Calu3 (cell line): Measurements from ENCODE around the gene WFIKKN1. TPM values are rescaled to one million over a fixed set of nuclear protein-coding genes. Genes with fewer than 3 reads are reported as not detected.
A peak's percentile ranks its signal among the peaks of the same experiment; 100 is the strongest.

ENCODE experiments used
- BruUV-seq: library from RNA; stranded (reverse); fragments of 400-500 nt; replicated peaks from 2 replicates; lab custom pipeline; 2021; lab: Mats Ljungman, UMichigan
- CTCF ChIA-PET: fragments of 300-600 bp; sonication (Branson Sonifier 250); formaldehyde crosslinking; loops from one replicate; lab custom pipeline; 2022; ENCODE audit warnings: antibody characterized with exemption; lab: Charles Lee
- DNase-seq: peaks from one replicate; pipeline ENCODE4 v3.0.0; 2022
- H3K27ac Mint-ChIP-seq: one replicate; pipeline ENCODE4 v1.8.0; 2022; ENCODE audit warnings: mixed read lengths; ENCODE audit not compliant: unreplicated experiment
- H3K27me3 Mint-ChIP-seq: one replicate; pipeline ENCODE4 v1.8.0; 2022; ENCODE audit warnings: mixed read lengths; ENCODE audit not compliant: unreplicated experiment
- H3K36me3 Mint-ChIP-seq: one replicate; pipeline ENCODE4 v1.8.0; 2022; ENCODE audit warnings: mild to moderate bottlenecking, moderate library complexity, mixed read lengths; ENCODE audit not compliant: insufficient read depth, unreplicated experiment
- H3K4me1 Mint-ChIP-seq: one replicate; pipeline ENCODE4 v1.8.0; 2022; ENCODE audit warnings: mild to moderate bottlenecking, low read depth, mixed read lengths; ENCODE audit not compliant: unreplicated experiment
- H3K4me3 Mint-ChIP-seq: one replicate; pipeline ENCODE4 v1.8.0; 2022; ENCODE audit warnings: mild to moderate bottlenecking, low read depth, moderate library complexity, mixed read lengths; ENCODE audit not compliant: unreplicated experiment
- H3K9me3 Mint-ChIP-seq: one replicate; pipeline ENCODE4 v1.8.0; 2022; ENCODE audit warnings: low read depth, mixed read lengths; ENCODE audit not compliant: unreplicated experiment
- intact Hi-C: fragments of 100-400 bp; cut with micrococcal nuclease; formaldehyde crosslinking; loops from one replicate; pipeline ENCODE4 v1.10.0; 2022; ENCODE audit not compliant: unreplicated experiment
- total RNA-seq: library from RNA; stranded (reverse); gene quantifications from 2 replicates; pipeline ENCODE4 v1.2.3, GENCODE V29; 2022
- TF ChIP-seq, protein P1 (sequence below): fragments of 200-600 bp; IDR thresholded peaks from one replicate; pipeline ENCODE4 v1.8.0; 2022; ENCODE audit warnings: antibody characterized with exemption; ENCODE audit not compliant: unreplicated experiment

Gene WFIKKN1
- total RNA-seq, 1 experiment from 2014 or later = 0.90 TPM

DNA sequence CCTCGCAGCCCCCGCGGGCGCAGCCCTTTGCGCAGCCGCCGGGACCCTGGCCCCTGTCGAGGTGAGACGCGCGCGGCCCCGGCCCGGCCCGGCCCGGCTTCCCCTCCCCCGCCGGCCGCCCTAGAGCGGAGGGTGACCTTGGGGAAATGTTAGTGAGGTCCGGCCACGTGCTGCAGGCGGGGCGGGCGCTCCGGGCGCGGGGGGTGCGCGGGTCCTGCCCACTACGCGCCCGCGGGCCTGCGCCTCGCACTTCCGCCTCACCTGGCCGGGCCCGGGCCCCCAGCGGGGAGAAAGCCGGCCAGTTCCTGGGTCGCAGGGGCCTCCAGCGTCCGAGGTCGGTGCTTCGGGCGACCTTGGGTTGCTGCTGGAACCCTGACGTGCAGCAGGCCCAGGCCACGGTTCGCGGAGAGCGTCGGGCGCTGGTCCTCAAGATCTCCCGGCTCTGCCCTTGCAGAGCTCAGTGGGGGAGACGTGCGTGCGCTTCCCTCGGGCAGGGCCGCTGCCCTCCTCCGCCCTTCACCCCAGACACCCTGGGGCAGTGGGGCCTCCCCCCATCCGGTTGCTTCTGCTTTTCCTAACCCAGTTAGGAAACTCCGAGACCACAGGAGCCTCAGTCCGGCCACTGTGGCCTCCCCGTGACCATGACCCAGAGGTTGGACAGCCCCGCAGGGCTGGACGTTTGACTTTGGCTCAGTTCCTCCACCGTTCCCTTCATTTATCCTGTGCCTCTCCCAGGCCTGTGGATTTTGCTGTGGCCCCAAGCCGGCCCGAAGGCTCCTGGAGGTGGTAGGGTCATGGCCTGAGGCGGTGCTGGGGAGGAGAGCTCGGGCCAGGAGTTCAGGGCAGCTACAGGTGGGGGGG, 11.6 kb downstream of the WFIKKN1 start:
- H3K27me3 Mint-ChIP-seq = no peaks in the 10 kb centered on the region
- peak; percentile 69 for DNase-seq
- BruUV-seq = TSS peak; percentile 31
- TF ChIP-seq, protein P1, sequence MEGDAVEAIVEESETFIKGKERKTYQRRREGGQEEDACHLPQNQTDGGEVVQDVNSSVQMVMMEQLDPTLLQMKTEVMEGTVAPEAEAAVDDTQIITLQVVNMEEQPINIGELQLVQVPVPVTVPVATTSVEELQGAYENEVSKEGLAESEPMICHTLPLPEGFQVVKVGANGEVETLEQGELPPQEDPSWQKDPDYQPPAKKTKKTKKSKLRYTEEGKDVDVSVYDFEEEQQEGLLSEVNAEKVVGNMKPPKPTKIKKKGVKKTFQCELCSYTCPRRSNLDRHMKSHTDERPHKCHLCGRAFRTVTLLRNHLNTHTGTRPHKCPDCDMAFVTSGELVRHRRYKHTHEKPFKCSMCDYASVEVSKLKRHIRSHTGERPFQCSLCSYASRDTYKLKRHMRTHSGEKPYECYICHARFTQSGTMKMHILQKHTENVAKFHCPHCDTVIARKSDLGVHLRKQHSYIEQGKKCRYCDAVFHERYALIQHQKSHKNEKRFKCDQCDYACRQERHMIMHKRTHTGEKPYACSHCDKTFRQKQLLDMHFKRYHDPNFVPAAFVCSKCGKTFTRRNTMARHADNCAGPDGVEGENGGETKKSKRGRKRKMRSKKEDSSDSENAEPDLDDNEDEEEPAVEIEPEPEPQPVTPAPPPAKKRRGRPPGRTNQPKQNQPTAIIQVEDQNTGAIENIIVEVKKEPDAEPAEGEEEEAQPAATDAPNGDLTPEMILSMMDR = no peak
- peaks cover 30% of the 10 kb centered on the region for H3K4me1 Mint-ChIP-seq
- intact Hi-C loops = no loop called here
- CTCF ChIA-PET = no interaction called here
- H3K9me3 Mint-ChIP-seq = no peaks in the 10 kb centered on the region
- peak overlapping the region; percentile 76 for H3K4me3 Mint-ChIP-seq
- peaks cover 71% of the 10 kb centered on the region for H3K36me3 Mint-ChIP-seq
- H3K27ac Mint-ChIP-seq = no peak overlapping the region

DNA sequence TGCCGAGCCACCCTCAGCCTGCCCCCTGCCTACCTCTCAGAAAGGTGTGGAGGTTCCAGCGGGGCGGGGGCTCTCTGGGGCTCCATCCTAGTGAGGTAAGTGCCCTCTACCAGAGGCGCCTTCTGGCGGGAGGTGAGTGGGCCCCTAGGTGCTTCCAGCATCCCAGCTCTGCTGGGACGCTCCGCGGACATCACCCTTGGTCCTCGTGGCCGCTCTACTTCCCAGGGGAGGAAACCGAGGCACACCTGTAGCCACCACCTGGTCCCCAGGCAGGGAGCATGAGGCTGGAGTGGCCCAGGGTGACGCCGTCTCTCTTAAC, 12.2 kb downstream of the WFIKKN1 start:
- Mint-ChIP-seq H3K27me3 (no peaks in the 10 kb centered on the region), H3K4me1 (peaks cover 30% of the 10 kb centered on the region), H3K36me3 (peaks cover 69% of the 10 kb centered on the region), H3K4me3 (peak overlapping the region; percentile 76), H3K27ac (no peak overlapping the region), H3K9me3 (no peaks in the 10 kb centered on the region)
- CTCF ChIA-PET = no interaction called here
- no TSS peak for BruUV-seq
- DNase-seq = no peak
- intact Hi-C loops = no loop called here
- TF ChIP-seq, protein P1 = no peak

DNA sequence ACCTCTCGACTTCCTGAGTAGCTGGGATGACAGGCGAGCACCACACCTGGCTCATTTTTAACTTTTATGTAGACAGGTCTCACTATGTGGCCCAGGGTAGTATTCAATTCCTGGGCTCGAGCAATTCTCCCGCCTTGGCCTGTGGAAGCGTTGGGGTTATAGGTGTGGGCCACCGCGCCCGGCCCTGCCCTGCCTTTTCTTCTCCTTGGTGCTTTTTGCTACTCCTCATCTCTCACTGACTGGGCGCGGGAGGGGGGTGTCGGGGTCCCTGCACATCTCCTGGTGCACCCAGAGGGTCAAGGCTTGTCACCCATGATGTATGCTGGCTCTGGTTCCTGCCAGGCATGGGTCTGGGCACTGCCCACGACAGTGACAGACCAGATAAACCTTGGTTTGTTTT, 13.8 kb downstream of the WFIKKN1 start:
- H3K27ac Mint-ChIP-seq = peak overlapping the region; percentile 62

DNA sequence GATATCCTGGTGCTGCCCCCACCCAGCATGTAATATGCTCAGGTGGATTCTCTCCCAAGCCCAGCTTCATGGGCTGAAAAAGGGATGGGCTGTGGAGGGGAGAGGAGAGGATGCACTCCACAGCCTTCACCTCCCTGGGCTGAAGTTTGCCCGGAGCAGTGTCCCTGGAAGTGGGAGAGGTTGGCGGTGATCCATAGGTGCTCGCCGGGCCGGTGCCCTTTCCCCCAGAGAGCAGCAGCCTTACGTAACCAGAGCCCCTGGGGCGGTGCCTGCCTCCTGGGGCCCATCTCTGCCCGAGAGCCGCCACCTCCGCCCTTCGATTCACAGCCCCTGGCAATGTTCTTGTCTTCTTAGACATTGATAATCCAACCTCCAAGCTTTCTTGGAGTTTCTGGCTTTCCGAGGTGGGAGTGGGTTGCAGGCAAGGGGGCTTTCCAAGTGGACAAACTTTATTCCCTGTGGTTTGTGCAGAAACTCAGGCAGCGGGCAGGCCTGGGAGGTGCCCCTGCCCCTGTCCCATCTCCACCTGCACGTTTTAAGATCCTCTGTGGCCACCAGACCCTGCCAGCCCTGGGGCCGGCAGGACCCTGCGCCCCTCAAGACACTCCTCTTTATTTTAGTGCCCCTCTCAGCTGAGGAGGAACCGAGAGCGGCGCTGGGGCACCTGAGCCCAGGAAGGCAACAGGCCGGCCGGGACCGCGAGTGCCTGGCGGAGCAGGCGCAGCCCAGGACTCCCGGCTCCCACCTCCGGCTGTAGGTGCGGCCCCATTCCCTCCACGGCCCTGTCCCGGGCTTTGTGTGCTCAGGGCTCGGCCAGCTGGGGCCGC, 15.3 kb downstream of the WFIKKN1 start:
- intact Hi-C loops = no loop called here
- BruUV-seq = no TSS peak
- TF ChIP-seq, protein P1 = no peak
- H3K4me1 Mint-ChIP-seq = peaks cover 30% of the 10 kb centered on the region
- no peak for DNase-seq
- peaks cover 92% of the 10 kb centered on the region for H3K36me3 Mint-ChIP-seq
- H3K4me3 Mint-ChIP-seq = peak overlapping the region; percentile 77
- H3K27me3 Mint-ChIP-seq = no peaks in the 10 kb centered on the region
- no peak overlapping the region for H3K27ac Mint-ChIP-seq
- CTCF ChIA-PET = no interaction called here
- no peaks in the 10 kb centered on the region for H3K9me3 Mint-ChIP-seq

More for the DNA sequence above, 13.8 kb downstream of the WFIKKN1 start:
- no peak for DNase-seq
- Mint-ChIP-seq H3K9me3 (no peaks in the 10 kb centered on the region), H3K4me1 (peaks cover 30% of the 10 kb centered on the region), H3K4me3 (peak overlapping the region; percentile 76), H3K27me3 (no peaks in the 10 kb centered on the region), H3K36me3 (peaks cover 83% of the 10 kb centered on the region)
- CTCF ChIA-PET = no interaction called here
- BruUV-seq = no TSS peak
- intact Hi-C loops = no loop called here
- TF ChIP-seq, protein P1 = no peak
